IPS-20b (cell line): Measurements from ENCODE around the gene EEF2K.
A peak's percentile ranks its signal among the peaks of the same experiment; 100 is the strongest.

ENCODE experiments used
- H3K27ac ChIP-seq: one replicate; pipeline ENCODE4 v1.5.1; 2013; ENCODE audit warnings: low read length
- H3K27me3 ChIP-seq: 2 replicates; pipeline ENCODE4 v1.6.1; 2013; ENCODE audit warnings: mild to moderate bottlenecking, low read length, inconsistent platforms; ENCODE audit not compliant: insufficient read depth
- H3K36me3 ChIP-seq: 2 replicates; pipeline ENCODE4 v1.6.1; 2013; ENCODE audit warnings: low read depth, mild to moderate bottlenecking, inconsistent platforms, low read length, moderate library complexity; ENCODE audit not compliant: insufficient read depth
- H3K4me1 ChIP-seq: 2 replicates; pipeline ENCODE4 v1.6.1; 2013; ENCODE audit warnings: mild to moderate bottlenecking, control low read depth, inconsistent platforms, low read length, moderate library complexity; ENCODE audit not compliant: insufficient read depth
- H3K4me3 ChIP-seq: 2 replicates; pipeline ENCODE4 v1.5.1; 2013; ENCODE audit warnings: mild to moderate bottlenecking, low read length, inconsistent platforms
- H3K9ac ChIP-seq: 2 replicates; pipeline ENCODE4 v1.6.1; 2013; ENCODE audit warnings: low read depth, mild to moderate bottlenecking, inconsistent platforms, low read length, moderate library complexity
- H3K9me3 ChIP-seq: 2 replicates; pipeline ENCODE4 v1.6.1; 2013; ENCODE audit warnings: mild to moderate bottlenecking, low read depth, low read length, inconsistent platforms; ENCODE audit not compliant: insufficient read depth

The EEF2K gene

DNA sequence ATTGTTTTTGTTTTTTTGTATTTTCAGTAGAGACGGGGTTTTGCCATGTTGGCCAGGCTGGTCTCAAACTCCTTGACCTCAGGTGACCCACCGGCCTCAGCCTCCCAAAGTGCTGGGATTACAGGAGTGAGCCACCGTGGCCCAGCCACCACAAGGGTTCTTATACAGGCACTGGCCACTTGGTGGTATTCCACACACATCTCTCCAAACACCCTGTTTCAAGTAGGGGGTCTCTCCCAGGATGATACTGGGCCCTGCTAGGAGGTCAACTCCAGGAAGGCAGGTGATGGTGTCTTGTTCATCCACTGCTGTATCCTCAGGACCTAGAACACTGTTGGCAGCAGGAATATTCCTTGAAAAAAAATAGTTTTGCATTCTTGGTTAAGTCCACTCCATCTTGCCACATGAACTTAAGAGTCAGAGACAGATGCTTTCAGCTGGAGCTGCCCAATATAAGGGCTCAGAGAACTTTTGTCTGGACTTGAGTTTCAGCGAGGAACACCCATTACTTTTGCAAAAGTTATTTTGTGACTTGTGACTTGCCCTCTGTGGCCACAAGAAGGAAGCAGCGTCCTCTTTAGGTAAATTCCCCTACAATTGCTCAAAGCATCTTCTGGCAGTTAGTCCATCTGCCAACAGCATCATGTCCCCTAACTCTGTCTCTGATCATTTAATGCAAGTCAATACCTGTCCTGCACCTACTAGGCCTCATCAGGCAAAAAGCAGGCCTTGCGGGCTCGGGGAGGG, 7.4 kb upstream of the EEF2K start:
- Histone ChIP-seq H3K9me3 (no peaks in the 10 kb centered on the region), H3K27ac (no peak overlapping the region), H3K4me3 (no peak overlapping the region), H3K4me1 (no peaks in the 10 kb centered on the region), H3K36me3 (no peaks in the 10 kb centered on the region), H3K9ac (no peak overlapping the region), H3K27me3 (no peaks in the 10 kb centered on the region)

DNA sequence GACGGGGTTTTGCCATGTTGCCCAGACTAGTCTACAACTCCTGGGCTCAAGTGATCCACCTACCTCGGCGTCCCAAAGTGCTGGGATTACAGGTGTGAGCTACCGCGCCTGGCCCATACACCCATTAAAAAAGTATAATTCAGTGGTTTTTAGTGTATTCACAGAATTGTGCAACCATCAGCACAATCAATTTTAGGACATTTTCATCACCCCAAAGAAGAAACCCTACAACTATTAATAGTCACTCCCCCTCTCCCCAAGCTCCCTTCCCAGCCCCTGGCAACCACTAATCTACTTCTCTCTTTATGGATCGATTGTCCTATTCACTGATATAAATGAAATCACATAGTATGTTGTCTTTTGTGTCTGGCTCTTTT, 3.8 kb upstream of the EEF2K start:
- peaks cover 4% of the 10 kb centered on the region; the same call in 1 of the 2 replicates for H3K27me3 ChIP-seq

DNA sequence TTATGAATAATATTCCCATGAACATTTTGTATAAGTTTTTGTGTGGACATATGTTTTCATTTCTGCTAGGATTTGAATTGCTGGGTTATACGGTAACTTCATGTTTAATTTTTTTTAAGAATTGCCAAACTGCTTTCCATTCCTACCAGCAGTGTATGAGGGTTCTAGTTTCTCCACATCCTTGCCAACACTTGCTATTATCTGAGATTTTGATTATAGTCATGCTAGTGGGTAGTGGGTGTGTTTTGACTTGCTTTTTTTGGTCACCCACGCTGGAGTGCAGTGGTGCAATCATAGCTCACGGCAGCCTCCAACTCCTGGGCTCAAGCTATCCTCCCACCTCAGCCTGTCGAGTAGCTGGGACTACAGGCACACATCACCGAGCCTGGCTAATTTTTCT, 3.0 kb upstream of the EEF2K start:
- Histone ChIP-seq H3K4me3 (no peak overlapping the region), H3K4me1 (peaks cover 6% of the 10 kb centered on the region; the same call in 1 of the 2 replicates), H3K9me3 (no peaks in the 10 kb centered on the region), H3K27me3 (peaks cover 10% of the 10 kb centered on the region; the same call in 1 of the 2 replicates), H3K9ac (no peak overlapping the region), H3K36me3 (no peaks in the 10 kb centered on the region), H3K27ac (no peak overlapping the region)

More for the DNA sequence above, 3.8 kb upstream of the EEF2K start:
- Histone ChIP-seq H3K9me3 (no peaks in the 10 kb centered on the region), H3K4me1 (no peaks in the 10 kb centered on the region), H3K9ac (no peak overlapping the region), H3K36me3 (no peaks in the 10 kb centered on the region), H3K27ac (no peak overlapping the region), H3K4me3 (no peak overlapping the region)

DNA sequence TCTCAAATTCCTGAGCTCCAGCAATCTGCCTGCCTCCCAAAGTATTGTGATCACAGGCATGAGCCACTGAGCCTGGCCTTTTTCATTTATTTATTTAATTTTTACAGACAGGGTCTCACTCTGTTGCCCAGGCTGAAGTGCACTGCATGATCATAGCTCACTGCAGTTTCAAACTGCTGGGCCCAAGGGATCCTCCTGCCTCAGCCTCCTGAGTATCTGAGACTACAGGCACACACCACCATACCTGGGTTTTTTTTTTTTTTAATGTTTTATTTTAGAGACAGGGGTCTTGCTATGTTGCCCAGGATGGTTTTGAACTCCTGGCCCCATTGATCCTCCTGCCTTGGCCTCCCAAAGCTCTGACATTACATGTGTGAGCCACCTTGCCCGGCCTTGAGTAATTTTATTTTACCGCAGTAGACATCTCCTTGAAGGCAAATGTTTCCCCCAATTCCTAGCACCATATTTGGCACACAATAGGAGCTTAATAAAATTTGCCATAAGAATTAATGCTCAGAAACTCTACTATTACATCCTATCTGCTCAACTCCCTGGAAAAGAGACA, 1.9 kb upstream of the EEF2K start:
- H3K36me3 ChIP-seq: no peaks in the 10 kb centered on the region
- H3K27me3 ChIP-seq: peaks cover 10% of the 10 kb centered on the region; the same call in 1 of the 2 replicates
- H3K9ac ChIP-seq: no peak overlapping the region
- no peak overlapping the region for H3K27ac ChIP-seq
- H3K4me3 ChIP-seq: no peak overlapping the region
- H3K9me3 ChIP-seq: no peaks in the 10 kb centered on the region
- H3K4me1 ChIP-seq: peaks cover 6% of the 10 kb centered on the region; the same call in 1 of the 2 replicates

DNA sequence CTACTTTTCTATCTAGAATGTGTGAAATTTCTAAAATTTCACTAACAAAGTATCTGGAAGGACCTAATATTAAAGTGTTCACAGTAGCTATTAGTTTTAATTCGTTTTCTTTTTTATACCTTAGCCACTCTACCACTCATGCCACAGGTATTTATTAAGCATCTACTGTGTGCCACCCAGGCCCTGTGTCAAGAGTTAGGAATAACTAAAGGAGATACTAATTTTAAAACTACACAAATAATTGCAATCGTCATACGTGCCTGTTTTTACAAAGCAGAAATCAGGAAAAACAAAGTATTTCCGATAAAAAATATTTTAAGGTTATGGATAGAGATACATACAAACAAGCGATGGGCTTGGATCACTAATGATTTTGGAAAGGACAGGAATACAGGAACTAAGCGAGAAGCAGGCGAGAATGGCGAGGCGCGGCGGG, 483 bp upstream of the EEF2K start:
- Histone ChIP-seq H3K4me3 (peak overlapping the region; percentile 78; the same call in 1 of the 2 replicates), H3K36me3 (no peaks in the 10 kb centered on the region), H3K4me1 (peaks cover 6% of the 10 kb centered on the region; the same call in 1 of the 2 replicates), H3K9me3 (no peaks in the 10 kb centered on the region), H3K27ac (no peak overlapping the region), H3K27me3 (peaks cover 10% of the 10 kb centered on the region; the same call in 1 of the 2 replicates), H3K9ac (peak overlapping the region; percentile 11; the same call in 1 of the 2 replicates)

DNA sequence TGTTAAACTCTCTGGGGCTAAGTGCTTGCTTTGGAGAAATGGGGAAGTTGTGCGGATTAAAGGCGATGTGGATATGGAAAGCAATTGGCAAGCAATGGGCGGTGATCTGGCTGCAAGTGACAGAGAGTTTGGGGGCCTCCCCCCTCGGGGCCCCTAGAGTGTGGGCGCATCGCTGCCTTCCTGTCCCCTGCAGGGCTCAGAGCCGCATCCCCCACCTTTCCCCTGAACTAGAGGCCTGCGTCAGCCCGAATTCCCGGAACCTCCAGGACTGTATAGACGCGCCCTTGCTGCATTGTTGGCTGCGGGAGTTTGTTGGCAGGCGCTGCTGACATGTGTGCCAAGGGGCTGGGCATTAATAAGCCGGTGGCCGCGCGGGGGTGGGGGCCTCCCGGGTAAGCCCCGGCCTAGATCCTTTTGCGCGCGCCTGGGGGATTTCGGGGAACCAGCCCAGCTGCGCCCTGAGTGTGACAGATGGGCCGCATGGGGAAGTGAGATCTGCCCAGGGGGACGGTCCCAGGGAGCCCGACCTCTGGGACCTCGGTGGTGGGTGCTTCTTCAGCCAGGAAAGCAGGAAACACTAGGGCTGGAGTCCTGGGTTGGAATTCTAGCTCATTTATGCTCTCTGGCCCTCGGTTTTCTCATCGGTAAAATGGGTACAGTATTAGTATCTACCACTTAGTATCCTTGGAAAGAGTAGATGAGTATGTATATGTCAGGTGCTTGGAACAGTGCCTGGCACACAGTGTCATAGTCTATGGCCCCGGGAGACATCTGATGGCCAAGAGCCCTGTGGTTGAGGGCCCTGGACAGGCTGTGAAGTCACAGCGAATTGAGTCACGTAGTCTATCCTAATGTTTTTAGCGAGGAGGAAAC, 1.0 kb downstream of the EEF2K start:
- Histone ChIP-seq H3K9ac (peak overlapping the region; percentile 56; the same call in 1 of the 2 replicates), H3K4me1 (peaks cover 6% of the 10 kb centered on the region; the same call in 1 of the 2 replicates), H3K27ac (no peak overlapping the region), H3K9me3 (no peaks in the 10 kb centered on the region), H3K27me3 (peaks cover 10% of the 10 kb centered on the region; the same call in 1 of the 2 replicates), H3K4me3 (peak overlapping the region; percentile 78), H3K36me3 (no peaks in the 10 kb centered on the region)

DNA sequence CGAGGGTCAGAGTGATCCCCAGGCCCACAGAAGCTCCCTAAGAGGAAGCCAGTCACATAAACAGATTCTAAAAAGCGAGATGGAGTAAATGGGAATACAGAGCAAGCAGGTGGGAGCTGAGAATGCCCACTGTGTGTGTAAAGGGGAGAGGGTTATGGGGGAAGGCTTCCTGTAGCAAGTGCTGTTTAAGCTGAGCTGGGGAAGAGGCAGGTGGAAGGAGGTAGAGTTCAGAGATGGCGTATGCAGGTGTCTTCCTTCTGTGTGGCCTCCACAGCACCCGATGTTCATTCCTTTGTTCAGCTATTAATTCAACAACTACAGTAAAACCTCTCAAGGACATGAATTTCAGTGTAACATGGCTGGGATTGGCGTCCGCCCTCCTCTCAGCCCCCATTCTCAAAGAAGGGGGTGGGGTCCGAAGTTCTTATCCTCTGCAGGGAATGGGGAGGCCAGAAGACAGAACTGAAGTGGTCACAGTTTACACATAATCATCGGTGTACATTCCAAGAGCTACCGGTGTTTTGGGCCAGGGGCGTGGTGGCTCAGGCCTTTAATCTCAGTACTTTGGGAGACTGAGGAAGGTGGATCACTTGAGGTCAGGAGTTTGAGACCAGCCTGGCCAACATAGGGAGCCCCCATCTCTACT, 1.8 kb downstream of the EEF2K start:
- Histone ChIP-seq H3K4me1 (peaks cover 6% of the 10 kb centered on the region; the same call in 1 of the 2 replicates), H3K27me3 (peaks cover 10% of the 10 kb centered on the region; the same call in 1 of the 2 replicates), H3K27ac (no peak overlapping the region), H3K9me3 (no peaks in the 10 kb centered on the region), H3K36me3 (no peaks in the 10 kb centered on the region), H3K9ac (peak overlapping the region; percentile 56; the same call in 1 of the 2 replicates), H3K4me3 (peak overlapping the region; percentile 78; the same call in 1 of the 2 replicates)

DNA sequence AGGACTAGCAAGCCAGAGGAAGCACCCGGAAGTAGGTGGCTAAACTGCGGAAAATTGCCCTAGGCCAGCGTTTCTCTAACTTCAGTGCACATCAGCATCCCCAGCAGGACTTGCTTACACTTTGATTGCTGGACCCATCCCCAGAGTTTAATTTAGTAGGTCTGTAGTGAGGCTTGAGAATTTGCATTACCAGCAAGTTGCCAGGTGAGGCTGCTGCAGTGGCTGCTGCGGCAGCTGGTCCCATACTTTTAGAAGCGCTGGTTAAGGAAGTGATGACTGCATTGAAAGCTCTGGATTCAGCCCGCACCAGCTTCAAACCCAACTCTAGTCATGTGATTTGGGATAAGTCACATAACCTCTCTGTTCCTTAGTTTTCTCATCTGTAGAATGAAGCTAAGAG, 4.2 kb downstream of the EEF2K start:
- Histone ChIP-seq H3K9me3 (no peaks in the 10 kb centered on the region), H3K27ac (no peak overlapping the region), H3K9ac (no peak overlapping the region), H3K4me3 (no peak overlapping the region), H3K27me3 (peaks cover 10% of the 10 kb centered on the region; the same call in 1 of the 2 replicates), H3K4me1 (peaks cover 6% of the 10 kb centered on the region; the same call in 1 of the 2 replicates), H3K36me3 (no peaks in the 10 kb centered on the region)

DNA sequence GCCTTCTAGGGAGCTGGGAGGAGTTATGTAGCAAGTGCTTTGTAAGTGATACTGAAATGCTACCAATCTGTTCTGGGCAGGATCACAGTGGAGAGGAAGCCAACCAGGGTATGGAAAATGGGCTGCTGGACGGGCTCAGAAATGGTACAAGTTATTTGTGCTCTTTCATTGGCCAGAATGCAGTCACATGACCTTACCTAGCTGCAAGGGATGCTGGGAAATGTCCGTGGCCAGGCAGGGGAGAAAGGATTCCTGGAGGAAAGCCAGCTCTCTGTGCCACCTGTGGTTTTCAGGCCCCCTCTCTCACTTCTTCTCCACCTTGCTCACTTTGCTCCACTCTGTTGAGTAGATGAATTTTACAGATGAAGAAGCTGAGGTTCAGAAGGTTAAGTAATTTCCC, 4.8 kb downstream of the EEF2K start:
- H3K9ac ChIP-seq: no peak overlapping the region
- H3K27ac ChIP-seq: no peak overlapping the region
- H3K36me3 ChIP-seq: no peaks in the 10 kb centered on the region
- H3K4me3 ChIP-seq: no peak overlapping the region
- no peaks in the 10 kb centered on the region for H3K9me3 ChIP-seq
- peaks cover 10% of the 10 kb centered on the region; the same call in 1 of the 2 replicates for H3K27me3 ChIP-seq
- peaks cover 6% of the 10 kb centered on the region; the same call in 1 of the 2 replicates for H3K4me1 ChIP-seq

DNA sequence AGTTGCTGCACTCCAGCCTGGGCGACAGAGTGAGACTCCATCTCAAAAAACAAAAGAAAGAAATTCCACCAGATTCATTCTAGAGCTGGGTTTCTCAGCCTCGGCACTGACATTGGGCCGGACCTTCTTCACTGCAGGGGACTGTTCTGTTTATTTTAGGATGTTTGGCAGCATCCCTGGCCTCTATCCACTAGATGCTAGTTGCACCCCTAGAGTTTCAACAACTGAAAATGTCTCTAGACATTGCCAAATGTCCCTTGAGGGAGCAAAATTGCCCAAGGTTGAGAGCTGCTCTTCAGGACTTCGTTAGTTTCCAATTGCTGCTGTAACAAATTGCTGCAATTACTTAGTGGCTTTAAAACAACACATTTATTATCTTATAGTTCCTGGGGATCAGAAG, 7.2 kb downstream of the EEF2K start:
- Histone ChIP-seq H3K4me3 (no peak overlapping the region), H3K4me1 (no peaks in the 10 kb centered on the region), H3K36me3 (no peaks in the 10 kb centered on the region), H3K9me3 (no peaks in the 10 kb centered on the region), H3K27ac (no peak overlapping the region), H3K27me3 (no peaks in the 10 kb centered on the region), H3K9ac (no peak overlapping the region)

DNA sequence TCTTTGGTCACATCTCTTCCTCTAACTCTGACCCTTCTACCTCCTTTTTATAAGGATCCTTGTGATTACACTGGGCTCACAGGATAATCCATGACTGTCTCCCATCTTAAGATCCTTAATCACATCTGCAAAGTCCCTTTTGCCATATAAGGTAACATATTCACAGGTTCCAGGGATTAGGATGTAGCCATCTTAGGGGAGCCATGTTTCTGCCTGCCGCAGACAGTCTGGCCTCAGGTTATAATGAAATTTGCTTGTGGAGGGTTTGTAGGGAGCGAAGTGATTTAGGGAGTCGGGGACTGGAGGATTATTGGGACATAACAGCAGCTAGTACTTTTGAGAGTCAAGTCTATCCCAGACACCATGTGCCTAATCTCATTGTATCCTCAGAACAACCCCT, 7.7 kb downstream of the EEF2K start:
- no peaks in the 10 kb centered on the region for H3K4me1 ChIP-seq
- no peaks in the 10 kb centered on the region for H3K36me3 ChIP-seq
- no peak overlapping the region for H3K27ac ChIP-seq
- H3K4me3 ChIP-seq: no peak overlapping the region
- no peaks in the 10 kb centered on the region for H3K9me3 ChIP-seq
- H3K9ac ChIP-seq: no peak overlapping the region
- no peaks in the 10 kb centered on the region for H3K27me3 ChIP-seq
